Chondrocyte (in vitro differentiated cells): ENCODE measurements around the gene APAF1. TPM values are rescaled to one million over a fixed set of nuclear protein-coding genes. Genes with fewer than 3 reads are reported as not detected.

Source experiments
- DNase-seq: peaks from one replicate; pipeline ENCODE4 v3.0.0; 2021; ENCODE audit warnings: mixed read lengths, low spot score
- H3K27ac Mint-ChIP-seq: one replicate; pipeline ENCODE4 v1.8.0; 2021; ENCODE audit warnings: mild to moderate bottlenecking, moderate library complexity, mixed read lengths; ENCODE audit not compliant: unreplicated experiment
- H3K27me3 Mint-ChIP-seq: 2 replicates; pipeline ENCODE4 v1.8.0; 2021; ENCODE audit warnings: low read depth, mixed read lengths
- H3K36me3 Mint-ChIP-seq: 2 replicates; pipeline ENCODE4 v1.8.0; 2021; ENCODE audit warnings: low read depth, mixed read lengths
- H3K4me1 Mint-ChIP-seq: 2 replicates; pipeline ENCODE4 v1.8.0; 2021; ENCODE audit warnings: low read depth, mild to moderate bottlenecking, mixed read lengths
- H3K4me3 Mint-ChIP-seq: one replicate; pipeline ENCODE4 v1.8.0; 2021; ENCODE audit warnings: mild to moderate bottlenecking, moderate library complexity, mixed read lengths; ENCODE audit not compliant: unreplicated experiment
- H3K9me3 Mint-ChIP-seq: 2 replicates; pipeline ENCODE4 v1.8.0; 2021; ENCODE audit warnings: low read depth, mixed read lengths
- CTCF ChIP-seq: fragments of 200-600 bp; sonication (generic); IDR thresholded peaks from 2 replicates; pipeline ENCODE4 v1.5.0; 2021; ENCODE audit warnings: antibody characterized with exemption, mild to moderate bottlenecking, moderate library complexity
- total RNA-seq: library from RNA; stranded (reverse); gene quantifications from 3 replicates; pipeline ENCODE4 v1.2.1, GENCODE V29; 2021

Gene APAF1
- total RNA-seq, 1 donor from 2014 or later = 19.2 TPM

DNA sequence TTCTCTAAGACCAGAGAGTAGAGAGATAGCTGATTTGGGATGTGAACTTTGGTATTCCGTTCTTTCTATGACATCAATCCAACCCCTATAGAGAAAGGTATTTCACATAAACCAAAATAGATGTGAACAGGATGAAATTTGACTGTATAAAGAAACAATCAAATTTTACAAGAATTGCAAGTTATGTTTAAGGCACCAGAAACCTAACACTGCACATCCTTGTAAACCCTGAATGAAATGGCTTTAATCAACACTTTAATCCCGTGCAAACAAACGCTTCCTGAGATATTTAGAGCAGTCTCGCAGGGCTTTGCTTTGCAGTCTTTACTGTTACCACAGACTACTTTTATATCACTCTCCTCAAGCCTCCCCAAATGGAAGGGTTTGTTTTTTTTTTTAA lies 125.1 kb downstream of the APAF1 start:
- no peaks in the 10 kb centered on the region for H3K27me3 Mint-ChIP-seq
- no peaks in the 10 kb centered on the region for H3K9me3 Mint-ChIP-seq
- H3K4me1 Mint-ChIP-seq = no peaks in the 10 kb centered on the region
- no peak overlapping the region for H3K4me3 Mint-ChIP-seq
- no peak for TF ChIP-seq CTCF
- H3K36me3 Mint-ChIP-seq = no peaks in the 10 kb centered on the region
- no peak for DNase-seq
- no peak overlapping the region for H3K27ac Mint-ChIP-seq

- TF ChIP-seq CTCF = no peak
- Mint-ChIP-seq H3K4me3 (no peak overlapping the region), H3K36me3 (no peaks in the 10 kb centered on the region), H3K27me3 (no peaks in the 10 kb centered on the region), H3K4me1 (no peaks in the 10 kb centered on the region), H3K9me3 (no peaks in the 10 kb centered on the region), H3K27ac (no peak overlapping the region)
- no peak for DNase-seq
Observed at GRCh38 chr12:98771811-98772752, 127.0 kb downstream of the APAF1 start.

- H3K4me1 Mint-ChIP-seq = no peaks in the 10 kb centered on the region
- no peaks in the 10 kb centered on the region for H3K9me3 Mint-ChIP-seq
- no peak for DNase-seq
- TF ChIP-seq CTCF = no peak
- H3K4me3 Mint-ChIP-seq = no peak overlapping the region
- no peaks in the 10 kb centered on the region for H3K27me3 Mint-ChIP-seq
- no peaks in the 10 kb centered on the region for H3K36me3 Mint-ChIP-seq
- H3K27ac Mint-ChIP-seq = no peak overlapping the region
Observed at GRCh38 chr12:98772818-98773217, 127.7 kb downstream of the APAF1 start.

DNA sequence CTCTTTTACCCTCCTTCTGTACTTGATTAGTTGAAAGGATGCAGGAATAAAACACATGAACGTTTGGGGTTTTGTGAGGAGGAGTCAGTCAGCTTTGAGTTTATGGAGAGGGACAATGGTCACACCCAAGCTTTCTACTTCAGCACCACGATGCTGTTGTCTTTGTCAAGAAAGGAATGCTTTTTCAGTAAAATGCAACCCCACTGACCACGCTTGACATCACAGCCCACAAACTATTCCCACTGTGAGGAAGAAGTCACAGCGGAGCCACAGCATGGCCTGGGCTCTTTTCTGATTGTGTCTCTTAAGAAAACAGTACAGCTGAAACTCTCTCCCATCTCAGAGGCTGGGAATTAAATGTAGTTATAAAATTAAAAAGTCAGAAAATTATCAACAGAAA lies 135.2 kb downstream of the APAF1 start:
- no peak for DNase-seq
- Mint-ChIP-seq H3K27me3 (peaks cover 17% of the 10 kb centered on the region), H3K36me3 (no peaks in the 10 kb centered on the region)

GRCh38 chr12:98783420-98783819 lies 138.3 kb downstream of the APAF1 start:
- no peak for TF ChIP-seq CTCF
- no peaks in the 10 kb centered on the region for H3K4me1 Mint-ChIP-seq
- H3K9me3 Mint-ChIP-seq = no peaks in the 10 kb centered on the region
- H3K27me3 Mint-ChIP-seq = peaks cover 22% of the 10 kb centered on the region
- no peak overlapping the region for H3K4me3 Mint-ChIP-seq
- H3K36me3 Mint-ChIP-seq = no peaks in the 10 kb centered on the region
- no peak for DNase-seq
- no peak overlapping the region for H3K27ac Mint-ChIP-seq

More for the DNA sequence above, 135.2 kb downstream of the APAF1 start:
- Mint-ChIP-seq H3K4me1 (no peaks in the 10 kb centered on the region), H3K9me3 (no peaks in the 10 kb centered on the region), H3K4me3 (no peak overlapping the region), H3K27ac (no peak overlapping the region)
- TF ChIP-seq CTCF = no peak

Other genes starting within 250 kb of the APAF1 start
- gene TMPO, start 129.7 kb upstream of the APAF1 start, total RNA-seq = 34.3 to 43.1 TPM (median 38.7 TPM) in 3 replicates
- 469 to 531 TPM (median 525 TPM) in 3 replicates for gene SLC25A3, start 51.6 kb upstream of the APAF1 start, total RNA-seq
- gene IKBIP, start 502 bp upstream of the APAF1 start, total RNA-seq = 65.0 to 69.5 TPM (median 66.8 TPM) in 3 replicates